K562 (cell line): ENCODE measurements around the gene LBR. TPM values are rescaled to one million over a fixed set of nuclear protein-coding genes. Genes with fewer than 3 reads are reported as not detected.

Source experiments
- BCL6 ChIP-seq: fragments of 250-450 bp; sonication (Bioruptor Pico); IDR thresholded peaks from 2 replicates; pipeline ENCODE4 v1.4.0; 2020
- C11orf30 ChIP-seq: fragments of 450-650 bp; IDR thresholded peaks from 2 replicates; pipeline ENCODE4 v1.6.1; 2016; ENCODE audit warnings: low read depth, mild to moderate bottlenecking
- CBX2 ChIP-seq: fragments of 200-600 bp; sonication (generic); IDR thresholded peaks from one replicate; pipeline ENCODE4 v1.6.1; 2012; ENCODE audit warnings: mild to moderate bottlenecking, low read length, inconsistent platforms; ENCODE audit not compliant: insufficient read depth, poor library complexity, severe bottlenecking
- ETS2 ChIP-seq: IDR thresholded peaks from 2 replicates; pipeline ENCODE4 v1.6.1; 2016; ENCODE audit warnings: borderline replicate concordance, missing genetic modification characterization, mild to moderate bottlenecking, moderate library complexity, missing compliant biosample characterization; ENCODE audit not compliant: poor library complexity, severe bottlenecking
- FUS ChIP-seq: fragments of 200-400 bp; formaldehyde crosslinking; optimal IDR thresholded peaks from 2 replicates; pipeline ENCODE3; 2017; ENCODE audit warnings: low read depth, low read length
- HEY1 ChIP-seq: fragments of 250-450 bp; sonication (Bioruptor Pico); IDR thresholded peaks from 2 replicates; pipeline ENCODE4 v1.5.0; 2020; ENCODE audit warnings: mild to moderate bottlenecking, moderate library complexity, borderline replicate concordance
- KDM4B ChIP-seq, 2 experiments: fragments of 450-650 bp in 1 of 2; sonication (generic) in 1 of 2; IDR thresholded peaks; 2 replicates each; pipeline ENCODE4 v1.6.1; 2016 to 2017; ENCODE audit warnings: borderline replicate concordance in 2 of 2, antibody characterized with exemption in 1 of 2, low read depth in 1 of 2, mild to moderate bottlenecking in 1 of 2
- NFATC3 ChIP-seq: fragments of 450-650 bp; IDR thresholded peaks from 2 replicates; pipeline ENCODE4 v1.6.1; 2017; ENCODE audit warnings: mild to moderate bottlenecking
- NFIX ChIP-seq: fragments of 250-450 bp; sonication (Bioruptor Pico); IDR thresholded peaks from 2 replicates; pipeline ENCODE4 v1.4.0; 2020; ENCODE audit warnings: low read depth, mild to moderate bottlenecking, moderate library complexity
- NFXL1 ChIP-seq: fragments of 450-650 bp; formaldehyde crosslinking; IDR thresholded peaks from 2 replicates; pipeline ENCODE4 v1.4.0; 2021; ENCODE audit warnings: mild to moderate bottlenecking
- PCBP2 ChIP-seq: fragments of 200-400 bp; formaldehyde crosslinking; IDR thresholded peaks from 2 replicates; pipeline ENCODE4 v1.6.1; 2018; ENCODE audit warnings: low read length, low read depth, mild to moderate bottlenecking, moderate library complexity; ENCODE audit not compliant: poor library complexity, severe bottlenecking
- PRPF4 ChIP-seq: fragments of 200-400 bp; formaldehyde crosslinking; IDR thresholded peaks from one replicate; pipeline ENCODE4 v1.6.1; 2017; ENCODE audit warnings: low read length, low read depth, mild to moderate bottlenecking; ENCODE audit not compliant: insufficient read depth, poor library complexity, severe bottlenecking
- RCOR1 ChIP-seq, 2 experiments: IDR thresholded peaks; 2 replicates each; pipeline ENCODE4 v1.6.1; 2012; ENCODE audit warnings: low read depth in 2 of 2, low read length in 2 of 2, borderline replicate concordance in 1 of 2, improper control_type of control experiment in 1 of 2
- SMAD3 ChIP-seq: fragments of 450-650 bp; formaldehyde crosslinking; conservative IDR thresholded peaks from 2 replicates; pipeline ENCODE4 v1.4.0; 2020; ENCODE audit warnings: mild to moderate bottlenecking
- SPI1 ChIP-seq: IDR thresholded peaks from 2 replicates; pipeline ENCODE4 v1.6.1; 2011; ENCODE audit warnings: low read depth, low read length, control low read depth, borderline replicate concordance
- TRIM24 ChIP-seq, 2 experiments: fragments of 450-650 bp; IDR thresholded peaks; 2 replicates each; pipeline ENCODE4 v1.6.1; 2016
- ZFX ChIP-seq: sonication (generic); formaldehyde crosslinking; IDR thresholded peaks from 2 replicates; pipeline ENCODE4 v1.8.0; 2022; ENCODE audit warnings: mild to moderate bottlenecking, missing genetic modification reagents, moderate library complexity
- ZNF197 ChIP-seq: fragments of 200-800 bp; sonication (Bioruptor generic); IDR thresholded peaks from 2 replicates; pipeline ENCODE4 v1.6.1; 2016; ENCODE audit warnings: low read depth, missing genetic modification characterization, missing compliant biosample characterization
- ZNF282 ChIP-seq: sonication (generic); formaldehyde crosslinking; IDR thresholded peaks from 2 replicates; pipeline ENCODE4 v1.8.1; 2023; ENCODE audit warnings: missing genetic modification reagents
- ZNF398 ChIP-seq: fragments of 250-450 bp; sonication (Bioruptor Pico); IDR thresholded peaks from 2 replicates; pipeline ENCODE4 v1.8.0; 2021; ENCODE audit warnings: moderate library complexity, mild to moderate bottlenecking, inconsistent platforms
- ZNF431 ChIP-seq: sonication (generic); formaldehyde crosslinking; IDR thresholded peaks from 2 replicates; pipeline ENCODE4 v1.8.0; 2022; ENCODE audit warnings: mild to moderate bottlenecking, missing genetic modification reagents
- polyA plus RNA-seq, 8 experiments: library from polyadenylated mRNA; depleted of rRNA in 4 of 8; stranded (reverse) in 5 of 8; unstranded in 3 of 8; fragments of >200 nt; fragmentation: Nextera tagmentation in 2 of 8; fragmentation: Illumina TruSeq in 1 of 8; extraction: Ambion mirVana in 2 of 8; extraction: Trizol in 1 of 8; gene quantifications; 2 replicates each; pipeline versions ENCODE4 v1.2.1 to v1.2.3, GENCODE V29; 2011 to 2014; ENCODE audit warnings: inconsistent platforms in 1 of 8, missing spikeins in 1 of 8
- total RNA-seq, 7 experiments: library from RNA; depleted of rRNA in 6 of 7; stranded (reverse); fragments of >200 nt in 6 of 7; fragmentation: Illumina TruSeq in 2 of 7; extraction: Trizol in 2 of 7; gene quantifications; 2 replicates each; pipeline versions ENCODE4 v1.2.1 to v1.2.3, GENCODE V29; 2011 to 2021; ENCODE audit warnings: low replicate concordance in 1 of 7
- TF ChIP-seq, protein P1 (sequence below): sonication (generic); formaldehyde crosslinking; IDR thresholded peaks from 2 replicates; pipeline ENCODE4 v1.4.0; 2020; ENCODE audit warnings: mild to moderate bottlenecking, missing genetic modification reagents
- TF ChIP-seq, protein P2 (sequence below): fragments of 250-450 bp; sonication (Bioruptor Pico); IDR thresholded peaks from 2 replicates; pipeline ENCODE4 v1.8.0; 2022; ENCODE audit warnings: moderate library complexity, mild to moderate bottlenecking, inconsistent platforms
- TF ChIP-seq, protein P3 (sequence below): fragments of 450-650 bp; IDR thresholded peaks from 2 replicates; pipeline ENCODE4 v1.6.1; 2017; ENCODE audit warnings: mild to moderate bottlenecking, moderate library complexity

Gene LBR
- total and polyA plus RNA-seq, 9 of the 15 experiments (the other 6 are each of a cell fraction or from before 2014, with no cell fraction given), result 102 to 229 (median 197) TPM

GRCh38 chr1:225428881-225429455 is 1.1 kb upstream of the LBR start (continued):
- TF ChIP-seq ZNF197, result no peak
- TF ChIP-seq KDM4B (IDR thresholded peaks at IDR 0.05; ENCODE audit: borderline replicate concordance in 2 of 2, low read depth in 1 of 2), result no peak
- TF ChIP-seq NFATC3, result no peak
- TF ChIP-seq, protein P1, sequence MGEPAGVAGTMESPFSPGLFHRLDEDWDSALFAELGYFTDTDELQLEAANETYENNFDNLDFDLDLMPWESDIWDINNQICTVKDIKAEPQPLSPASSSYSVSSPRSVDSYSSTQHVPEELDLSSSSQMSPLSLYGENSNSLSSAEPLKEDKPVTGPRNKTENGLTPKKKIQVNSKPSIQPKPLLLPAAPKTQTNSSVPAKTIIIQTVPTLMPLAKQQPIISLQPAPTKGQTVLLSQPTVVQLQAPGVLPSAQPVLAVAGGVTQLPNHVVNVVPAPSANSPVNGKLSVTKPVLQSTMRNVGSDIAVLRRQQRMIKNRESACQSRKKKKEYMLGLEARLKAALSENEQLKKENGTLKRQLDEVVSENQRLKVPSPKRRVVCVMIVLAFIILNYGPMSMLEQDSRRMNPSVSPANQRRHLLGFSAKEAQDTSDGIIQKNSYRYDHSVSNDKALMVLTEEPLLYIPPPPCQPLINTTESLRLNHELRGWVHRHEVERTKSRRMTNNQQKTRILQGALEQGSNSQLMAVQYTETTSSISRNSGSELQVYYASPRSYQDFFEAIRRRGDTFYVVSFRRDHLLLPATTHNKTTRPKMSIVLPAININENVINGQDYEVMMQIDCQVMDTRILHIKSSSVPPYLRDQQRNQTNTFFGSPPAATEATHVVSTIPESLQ, result no peak
- no peak for TF ChIP-seq NFIX (CRISPR knock-in tag)
- no peak for TF ChIP-seq BCL6 (CRISPR knock-in tag)
- no peak for TF ChIP-seq PRPF4
- TF ChIP-seq HEY1, result no peak
- no peak for TF ChIP-seq ZNF398 (CRISPR knock-in tag)
- no peak for TF ChIP-seq FUS
- no peak for TF ChIP-seq CBX2
- TF ChIP-seq, protein P2, sequence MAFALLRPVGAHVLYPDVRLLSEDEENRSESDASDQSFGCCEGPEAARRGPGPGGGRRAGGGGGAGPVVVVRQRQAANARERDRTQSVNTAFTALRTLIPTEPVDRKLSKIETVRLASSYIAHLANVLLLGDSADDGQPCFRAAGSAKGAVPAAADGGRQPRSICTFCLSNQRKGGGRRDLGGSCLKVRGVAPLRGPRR (CRISPR knock-in tag), result no peak
- TF ChIP-seq NFXL1 (CRISPR knock-in tag), result no peak
- no peak for TF ChIP-seq ZFX (CRISPR knock-in tag)
- TF ChIP-seq ETS2 (tag), result no peak
- peak; percentile 3; the same call in 1 of the 2 replicates for TF ChIP-seq SPI1
- TF ChIP-seq, protein P3, sequence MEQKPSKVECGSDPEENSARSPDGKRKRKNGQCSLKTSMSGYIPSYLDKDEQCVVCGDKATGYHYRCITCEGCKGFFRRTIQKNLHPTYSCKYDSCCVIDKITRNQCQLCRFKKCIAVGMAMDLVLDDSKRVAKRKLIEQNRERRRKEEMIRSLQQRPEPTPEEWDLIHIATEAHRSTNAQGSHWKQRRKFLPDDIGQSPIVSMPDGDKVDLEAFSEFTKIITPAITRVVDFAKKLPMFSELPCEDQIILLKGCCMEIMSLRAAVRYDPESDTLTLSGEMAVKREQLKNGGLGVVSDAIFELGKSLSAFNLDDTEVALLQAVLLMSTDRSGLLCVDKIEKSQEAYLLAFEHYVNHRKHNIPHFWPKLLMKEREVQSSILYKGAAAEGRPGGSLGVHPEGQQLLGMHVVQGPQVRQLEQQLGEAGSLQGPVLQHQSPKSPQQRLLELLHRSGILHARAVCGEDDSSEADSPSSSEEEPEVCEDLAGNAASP, result no peak
- TF ChIP-seq C11orf30, result no peak
- TF ChIP-seq PCBP2, result no peak
- no peak for TF ChIP-seq RCOR1 (IDR thresholded peaks at IDR 0.05; ENCODE audit: borderline replicate concordance in 1 of 2, low read depth in 2 of 2, low read length in 2 of 2)
- no peak for TF ChIP-seq ZNF431 (CRISPR knock-in tag)
- no peak for TF ChIP-seq SMAD3 (CRISPR knock-in tag)
- TF ChIP-seq ZNF282 (CRISPR knock-in tag), result no peak
- TF ChIP-seq TRIM24 (IDR thresholded peaks at IDR 0.05), result peak in 1 of 2 experiments; percentile 50; a peak in 3 of 4 replicates
